Daoy (cell line): ENCODE results near the gene PRM1. TPM values are rescaled to one million over a fixed set of nuclear protein-coding genes. Genes with fewer than 3 reads are reported as not detected.

Experiments used
- DNase-seq: peaks from one replicate; pipeline ENCODE4 v3.0.0-alpha.2; 2015; ENCODE audit warnings: low read depth
- total RNA-seq: library from RNA; depleted of rRNA; stranded (reverse); fragments of >200 nt; shearing (Covaris generic); gene quantifications from 2 replicates; pipeline ENCODE4 v1.2.3, GENCODE V29; 2014; rRNA removed

Gene PRM1
- total RNA-seq = not detected in 2 replicates

GRCh38 chr16:11280616-11281522 lies at the start of gene PRM1:
Gene PRM1 (minus strand): TSS chr16:11281330. CDS start chr16:11281238, 92 bp downstream.
- no peak for DNase-seq

GRCh38 chr16:11330526-11331237 lies 49.6 kb upstream of the PRM1 start:
- no peak for DNase-seq

DNA sequence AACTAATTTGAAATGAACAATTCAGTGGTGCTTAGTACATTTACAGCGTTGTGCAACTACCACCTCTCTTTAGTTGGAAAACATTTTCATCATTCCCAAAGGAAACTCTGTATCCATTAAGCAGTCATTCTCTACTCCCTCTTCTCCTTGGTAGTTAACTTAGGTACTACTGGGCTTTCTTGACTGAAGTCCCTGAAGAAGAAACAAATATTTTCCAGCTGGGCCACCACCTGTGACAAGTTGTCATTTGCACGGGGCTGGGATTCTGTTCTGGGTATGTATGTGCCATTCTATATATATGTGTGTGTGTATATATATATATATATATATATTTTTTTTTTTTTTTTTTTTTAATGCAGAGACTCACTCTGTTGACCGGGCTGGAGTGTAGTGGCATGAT lies 48.8 kb upstream of the PRM1 start:
- no peak for DNase-seq

GRCh38 chr16:11329071-11329491 lies 48.0 kb upstream of the PRM1 start:
- no peak for DNase-seq

DNA sequence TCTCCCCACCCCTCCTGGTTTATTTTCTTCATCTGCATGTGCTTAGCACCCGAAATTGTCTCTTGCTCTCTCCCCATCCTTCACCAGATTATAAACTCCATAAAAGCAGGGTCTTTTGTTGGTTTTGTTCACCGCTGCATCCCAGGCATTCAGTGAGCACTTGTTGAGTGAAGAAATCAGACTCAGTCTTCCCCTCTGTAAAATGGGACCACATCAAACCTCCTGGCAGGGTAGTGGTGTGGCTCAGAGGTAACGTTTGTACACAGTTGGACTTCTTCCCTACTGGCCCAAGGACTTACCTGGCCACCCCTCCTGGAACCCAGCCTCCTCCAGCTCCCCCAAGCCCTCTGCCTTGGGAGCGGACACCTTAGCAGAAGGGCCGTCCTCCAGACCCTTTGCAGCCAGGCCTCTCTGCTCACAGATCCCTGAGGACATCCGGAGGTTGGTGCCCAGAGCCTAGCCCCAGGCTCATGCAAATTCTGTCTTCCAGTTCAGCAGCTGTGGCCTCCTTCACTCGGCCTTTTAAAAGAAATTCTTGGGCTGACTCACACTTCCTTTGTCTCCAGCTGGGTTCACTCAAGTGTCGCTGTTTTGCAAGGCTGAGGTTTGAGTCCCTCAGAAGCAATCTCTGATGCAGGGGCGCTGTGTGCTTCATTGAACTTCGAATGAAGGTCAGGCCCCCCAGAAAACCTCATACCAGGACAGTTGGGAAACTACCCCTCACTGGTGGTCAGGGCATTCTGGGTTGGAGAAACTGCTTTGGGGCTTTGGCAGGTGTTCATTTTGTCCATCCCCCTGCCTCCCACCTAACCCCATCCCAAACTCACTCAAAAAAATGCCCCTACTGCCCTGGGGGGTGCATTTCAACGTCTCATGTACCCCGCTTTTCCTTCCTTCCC lies 47.3 kb upstream of the PRM1 start:
- DNase-seq = peak; percentile 87

DNA sequence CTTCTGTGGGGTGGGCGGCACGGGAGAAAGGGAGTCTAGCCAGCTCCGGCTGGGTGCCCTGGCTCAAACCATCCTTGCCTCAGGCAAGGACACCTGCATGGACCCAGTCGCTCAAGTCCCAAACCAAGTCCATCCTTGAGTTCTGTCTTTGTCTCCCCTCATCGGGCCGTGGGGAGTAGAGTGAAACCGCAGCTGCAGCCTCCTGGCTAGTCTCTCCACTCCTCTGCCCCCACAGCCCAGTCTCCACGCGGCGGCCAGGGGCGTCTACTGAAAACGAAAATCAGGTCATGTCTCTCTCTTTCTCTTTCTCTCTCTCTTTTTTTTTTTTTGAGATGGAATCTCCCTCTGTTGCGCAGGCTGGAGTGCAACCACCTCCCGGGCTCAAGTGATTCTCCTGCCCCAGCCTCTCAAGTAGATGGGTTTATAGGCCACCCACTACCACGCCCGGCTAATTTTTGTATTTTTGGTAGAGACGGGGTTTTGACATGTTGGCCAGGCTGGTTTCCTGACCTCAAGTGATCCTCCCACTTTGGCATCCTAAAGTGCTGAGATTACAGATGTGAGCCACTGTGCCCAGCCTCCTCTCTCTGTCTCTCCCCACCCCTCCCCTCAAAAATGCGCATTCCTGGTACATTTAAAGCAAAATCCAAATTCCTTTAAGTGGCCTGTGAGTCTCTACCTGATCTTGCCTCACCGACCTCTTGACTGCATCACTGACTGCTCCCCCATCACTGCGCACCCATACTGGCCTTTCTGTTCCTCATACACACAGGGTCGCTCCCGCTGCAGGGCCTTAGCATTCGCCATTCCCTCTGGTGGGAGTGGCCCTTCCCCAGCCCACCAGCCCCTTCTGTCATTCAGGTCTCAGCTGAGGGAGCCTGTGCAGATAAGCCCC lies 46.4 kb upstream of the PRM1 start:
- no peak for DNase-seq

DNA sequence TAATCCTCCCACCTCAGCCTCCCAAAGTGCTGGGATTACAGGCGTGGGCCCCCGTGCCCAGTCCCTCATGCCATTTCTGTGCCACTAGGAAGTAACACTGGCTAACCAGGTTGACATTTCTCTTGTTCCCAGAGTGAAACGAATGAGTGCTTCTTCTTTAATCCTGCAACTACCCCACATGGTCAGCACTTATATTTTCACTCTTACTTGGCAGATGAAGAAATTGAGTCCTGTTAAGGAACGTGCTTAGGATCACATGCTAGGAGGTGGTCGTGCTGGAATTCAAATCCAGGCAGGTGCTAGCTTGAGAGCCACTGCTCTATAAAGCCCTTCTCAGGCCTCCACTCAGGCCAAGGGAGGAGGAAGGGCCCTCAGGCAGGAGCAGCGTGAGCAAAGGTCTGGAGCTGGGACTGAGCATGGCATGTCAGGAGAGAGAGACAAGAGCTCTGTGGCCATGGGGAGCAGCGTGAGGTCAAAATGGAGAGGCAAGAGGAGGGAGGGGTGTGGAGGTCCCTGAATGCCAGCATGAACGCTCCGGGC lies 45.7 kb upstream of the PRM1 start:
- no peak for DNase-seq

DNA sequence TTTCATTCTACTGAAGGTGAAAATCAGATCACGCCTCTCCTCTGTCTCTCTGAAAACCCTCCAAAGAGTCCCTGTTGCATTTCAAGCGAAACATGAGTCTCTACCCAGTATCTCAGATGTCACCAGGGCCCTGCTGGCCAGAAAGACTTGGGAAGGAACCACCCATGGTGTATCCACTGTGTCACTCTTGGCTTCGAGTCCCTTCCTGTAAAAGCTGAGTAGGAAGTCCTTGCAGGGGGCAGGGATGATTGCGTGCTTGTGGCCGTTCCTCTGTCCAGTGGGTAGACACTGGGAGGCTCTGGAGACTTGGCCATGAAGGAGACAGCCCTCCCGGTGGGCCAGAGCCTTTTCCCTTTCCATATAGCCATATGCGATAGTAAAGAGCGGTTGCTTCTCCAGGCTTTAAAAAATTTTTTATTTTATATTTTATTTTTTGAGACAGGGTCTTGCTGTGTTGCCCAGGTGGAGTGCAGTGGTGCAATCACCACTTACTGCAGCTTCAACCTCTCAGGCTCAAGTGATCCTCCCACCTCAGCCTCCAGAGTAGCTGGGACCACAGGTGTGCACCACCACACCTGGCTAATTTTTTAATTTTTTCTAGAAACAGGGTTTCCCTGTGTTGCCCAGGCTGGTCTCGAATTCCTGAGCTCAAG lies 45.1 kb upstream of the PRM1 start:
- DNase-seq = no peak

DNA sequence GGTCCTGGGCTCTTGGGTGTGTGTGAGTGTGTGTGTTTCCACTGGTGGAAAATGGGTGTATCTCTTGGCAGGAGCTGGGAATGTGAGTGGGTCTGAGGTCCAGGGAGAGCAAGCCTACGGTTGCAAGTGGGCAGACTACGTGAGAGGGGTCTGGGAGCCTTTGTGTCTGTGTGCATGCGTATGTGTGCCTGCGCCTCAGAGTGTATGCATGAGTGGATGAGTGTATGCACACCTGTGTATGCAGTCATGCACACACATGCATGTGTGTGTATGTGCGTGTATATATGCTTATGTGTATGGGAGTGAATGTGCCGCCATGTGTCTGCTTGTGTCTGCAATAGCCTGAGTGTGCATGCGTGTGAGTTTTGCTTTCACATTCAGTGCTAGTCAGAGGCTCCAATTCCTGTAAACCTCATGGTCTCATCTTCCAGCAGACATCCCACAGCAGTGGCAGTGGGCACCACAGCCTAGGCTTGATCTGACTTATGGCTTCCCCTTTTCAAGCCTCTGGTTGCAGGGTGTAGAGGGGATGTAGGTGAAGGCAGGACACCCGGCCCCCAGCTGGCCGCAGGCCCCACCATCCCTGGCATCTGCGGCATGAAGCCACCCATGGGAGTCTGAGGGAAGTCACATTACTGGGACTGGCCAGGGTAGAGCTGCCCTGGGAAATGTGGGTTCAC lies 44.4 kb upstream of the PRM1 start:
- DNase-seq = no peak

GRCh38 chr16:11323551-11324336 lies 42.6 kb upstream of the PRM1 start:
- no peak for DNase-seq

- no peak for DNase-seq
Observed at GRCh38 chr16:11322823-11323222, 41.7 kb upstream of the PRM1 start.

DNA sequence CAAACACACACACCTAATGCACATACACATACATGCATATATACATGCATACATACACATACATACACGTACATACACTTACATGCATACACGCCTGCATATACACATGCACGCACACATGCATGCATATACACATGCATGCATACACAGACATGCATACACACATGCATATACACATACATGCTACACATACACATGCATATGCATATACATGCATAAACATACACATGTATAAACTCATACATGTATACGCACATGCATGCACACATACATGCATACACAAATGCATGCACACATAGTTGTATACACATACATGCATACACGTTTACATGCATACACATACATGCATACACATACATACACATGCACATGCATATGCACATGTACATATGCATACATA lies 40.5 kb upstream of the PRM1 start:
- no peak for DNase-seq

GRCh38 chr16:11320170-11320569 lies 39.0 kb upstream of the PRM1 start:
- DNase-seq = no peak

DNA sequence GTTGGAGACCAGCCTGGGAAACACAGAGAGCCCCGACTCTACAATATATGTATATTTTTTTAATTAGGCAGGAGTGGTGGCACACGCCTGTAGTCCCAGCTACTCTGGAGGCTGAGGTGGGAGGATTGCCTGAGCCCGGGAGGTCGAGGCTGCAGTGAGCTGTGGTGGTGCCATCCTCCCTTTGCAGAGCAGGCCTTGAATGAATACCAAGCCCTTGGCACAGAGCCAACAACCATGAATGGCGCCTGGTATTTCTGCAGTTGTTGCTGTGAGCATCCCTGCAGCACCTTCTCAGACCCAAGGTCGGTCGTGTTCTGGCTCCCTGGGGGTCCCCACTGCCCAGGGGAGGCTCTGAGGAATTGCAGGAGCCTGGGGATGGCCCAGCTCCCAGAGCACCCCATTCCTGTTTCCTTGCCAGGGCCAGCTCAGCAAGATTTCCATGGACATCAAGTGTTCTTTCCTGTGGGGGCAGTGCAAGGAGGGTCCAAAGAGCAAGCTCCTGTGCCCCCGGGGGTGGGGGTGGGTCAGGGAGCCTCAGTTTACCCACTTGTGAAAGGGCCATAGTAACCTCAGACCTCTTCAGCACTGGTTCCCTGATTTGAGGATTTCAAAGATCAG lies 38.5 kb upstream of the PRM1 start:
- no peak for DNase-seq

DNA sequence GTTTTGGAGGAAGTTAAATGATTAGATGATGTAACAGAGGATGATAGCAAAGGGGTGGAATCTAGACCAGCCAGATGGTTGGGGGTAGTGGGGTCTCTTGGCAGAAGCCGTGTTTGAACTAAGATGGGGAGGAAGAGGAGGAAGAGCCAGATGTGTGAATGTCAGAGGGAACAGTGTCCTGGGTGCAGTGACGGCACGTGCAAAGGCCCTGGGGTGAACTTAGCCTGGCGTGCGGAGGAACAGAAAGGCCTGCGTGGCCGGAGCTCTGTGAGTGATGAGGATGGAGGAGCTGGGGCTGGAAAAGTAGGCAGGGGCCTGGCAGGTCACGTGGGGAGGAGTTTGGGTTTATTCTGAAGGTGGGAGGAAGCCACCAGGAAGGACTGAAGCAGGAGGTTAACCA lies 37.7 kb upstream of the PRM1 start:
- DNase-seq = no peak

DNA sequence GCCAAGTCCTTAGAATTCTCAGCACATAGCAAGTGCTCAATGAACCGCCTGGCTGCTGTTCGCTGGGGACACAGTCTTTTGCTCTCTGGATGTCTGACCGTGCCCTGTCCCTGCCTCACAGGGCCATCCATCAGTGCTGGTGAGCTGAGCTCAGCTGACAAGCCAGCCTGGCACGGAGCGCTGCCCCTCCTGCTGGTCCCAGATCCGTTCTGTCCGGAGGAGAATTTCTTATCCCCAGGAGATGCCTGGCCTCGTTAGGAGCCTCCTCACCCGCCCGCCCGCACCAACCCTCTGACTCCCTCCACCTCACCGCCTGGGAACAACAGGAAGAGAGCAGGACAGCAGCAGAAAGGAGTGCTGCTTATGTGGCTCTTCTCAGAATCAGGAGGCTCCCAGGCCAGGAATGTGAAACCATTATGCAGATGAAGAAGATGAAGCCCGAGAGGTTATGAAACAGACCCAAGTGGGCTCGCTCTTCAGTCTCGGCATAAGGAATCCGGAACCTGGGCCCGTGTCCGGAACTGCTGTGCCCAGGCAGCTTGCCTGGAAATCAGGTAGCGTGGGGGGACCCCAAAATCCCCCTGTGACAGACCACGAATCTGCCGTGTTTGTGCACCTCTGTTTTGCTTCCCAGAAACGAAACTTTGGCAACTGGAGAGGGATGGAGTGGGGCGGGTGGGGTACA lies 35.3 kb upstream of the PRM1 start:
- DNase-seq = peak; percentile 29

- DNase-seq = peak; percentile 89
Observed at GRCh38 chr16:11315510-11315909, 34.4 kb upstream of the PRM1 start.
